Measurements from ENCODE around the gene NRXN2.
"Not testable (repeated sequence)": the region's sequence is repeated elsewhere in the genome, so short reads cannot be mapped to it uniquely, and the experiment has no call there.

NRXN2 gene

GRCh38 chr11:64705501-64705900, 17.5 kb downstream of the NRXN2 start:
- DNase-seq (ENCODE audit: low read depth in 2 of 3, low spot score in 2 of 3), result no peak

DNA sequence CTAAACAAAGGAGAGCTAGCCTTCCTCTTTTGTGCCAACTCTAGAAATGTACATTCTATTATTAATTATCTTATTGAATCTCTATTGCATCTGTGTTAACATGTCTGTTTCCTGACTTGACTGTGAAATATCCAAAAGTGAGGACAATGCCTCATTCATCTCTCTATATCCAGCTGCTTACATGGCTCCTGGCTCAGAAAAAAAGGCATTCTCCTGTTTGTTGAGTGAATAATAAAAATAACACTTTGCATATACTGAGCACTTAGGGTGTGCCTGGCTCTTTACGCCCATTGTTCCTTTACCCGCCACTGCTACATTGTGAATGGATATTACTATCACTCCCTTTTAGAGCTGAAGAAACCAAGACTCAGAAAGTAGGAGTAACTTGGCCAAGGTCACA, 19.9 kb downstream of the NRXN2 start:
- no peak for DNase-seq (ENCODE audit: low read depth in 2 of 3, low spot score in 2 of 3)

GRCh38 chr11:64701956-64702355, 21.0 kb downstream of the NRXN2 start:
- DNase-seq (ENCODE audit: low read depth in 2 of 3, low spot score in 2 of 3), result not testable (repeated sequence)

DNA sequence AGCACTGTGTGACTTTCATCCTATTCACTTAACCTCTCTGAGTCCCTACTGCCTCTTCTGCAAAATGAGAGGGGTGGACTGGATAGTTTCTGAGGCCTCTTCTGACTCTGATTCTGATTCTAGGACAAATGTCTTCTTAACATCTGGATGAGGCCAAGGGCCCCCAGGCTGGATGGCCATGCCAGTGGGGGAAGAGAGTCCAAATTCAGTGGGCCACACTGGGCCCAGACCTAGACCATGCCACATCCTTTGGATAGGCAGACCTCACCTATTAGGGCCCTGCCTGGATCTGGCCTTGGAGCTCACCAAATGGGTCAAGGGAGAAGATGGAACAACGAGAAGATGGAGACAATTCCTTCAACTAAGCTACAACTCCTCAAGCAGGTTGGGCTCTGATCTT, 24.6 kb downstream of the NRXN2 start:
- no peak for DNase-seq (ENCODE audit: low read depth in 2 of 3, low spot score in 2 of 3)

DNA sequence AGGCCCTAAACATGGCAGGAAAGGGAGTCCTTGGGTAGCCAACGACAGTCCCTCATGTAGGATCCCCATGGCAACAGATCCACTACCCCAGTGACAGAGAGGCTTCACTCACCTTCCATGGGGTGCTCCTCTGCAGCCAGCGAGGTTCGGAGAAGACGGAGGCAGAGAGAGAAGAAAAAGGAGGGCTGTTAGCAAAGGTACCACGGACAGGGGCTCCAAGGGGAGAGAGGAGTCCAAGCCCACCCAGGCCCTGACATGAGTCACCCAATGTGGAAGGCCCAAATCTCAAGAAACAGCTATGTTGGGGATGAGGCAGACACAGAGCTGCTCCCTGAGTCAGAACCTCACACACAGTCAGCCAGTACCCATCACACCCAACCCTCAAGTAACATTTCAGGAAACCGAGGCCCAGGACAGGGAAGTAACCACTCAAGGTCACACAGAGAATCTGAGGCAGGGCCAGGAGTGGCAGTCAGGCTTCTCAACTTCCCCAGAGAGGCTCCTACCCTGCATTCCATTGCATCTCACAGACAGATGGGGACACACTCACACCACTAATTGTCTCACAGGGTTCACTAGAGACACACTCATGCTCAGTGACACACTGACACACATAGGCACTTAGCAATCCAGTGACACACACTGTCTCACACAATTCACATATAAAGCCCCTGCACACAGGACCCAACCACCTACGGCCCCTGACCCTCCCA, 25.2 kb downstream of the NRXN2 start:
- DNase-seq (ENCODE audit: low read depth in 2 of 3, low spot score in 2 of 3), result no peak

GRCh38 chr11:64696045-64696444, 27.0 kb downstream of the NRXN2 start:
- DNase-seq (ENCODE audit: low read depth in 2 of 3, low spot score in 2 of 3), result no peak

DNA sequence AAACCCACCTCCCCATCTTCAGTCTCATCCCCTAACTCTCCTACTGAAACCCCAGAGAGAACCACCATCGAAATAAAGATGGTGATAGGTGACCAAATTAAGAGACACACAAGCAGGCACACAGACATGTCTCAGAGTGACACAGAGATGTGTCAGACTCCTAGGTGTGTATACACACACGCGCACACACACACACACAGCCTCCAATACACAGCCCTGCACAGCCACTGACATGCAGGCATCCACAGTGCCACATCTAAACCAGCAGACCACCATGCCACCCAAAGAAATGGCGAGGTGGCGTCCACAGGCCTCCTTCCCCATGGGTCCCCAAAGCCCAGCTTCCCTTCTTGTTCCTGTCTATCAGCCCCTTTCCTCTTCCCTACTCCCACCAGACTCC, 27.4 kb downstream of the NRXN2 start:
- DNase-seq (ENCODE audit: low read depth in 2 of 3, low spot score in 2 of 3), result no peak

GRCh38 chr11:64694821-64695365, 28.1 kb downstream of the NRXN2 start:
- DNase-seq (ENCODE audit: low read depth in 2 of 3, low spot score in 2 of 3), result no peak

GRCh38 chr11:64694026-64694755, 28.8 kb downstream of the NRXN2 start:
- DNase-seq (ENCODE audit: low read depth in 2 of 3, low spot score in 2 of 3), result no peak

- no peak for DNase-seq (ENCODE audit: low read depth in 2 of 3, low spot score in 2 of 3)
Measured at GRCh38 chr11:64692764-64693331, 30.1 kb downstream of the NRXN2 start.

GRCh38 chr11:64691543-64691942, 31.5 kb downstream of the NRXN2 start:
- DNase-seq (ENCODE audit: low read depth in 2 of 3, low spot score in 2 of 3), result no peak

DNA sequence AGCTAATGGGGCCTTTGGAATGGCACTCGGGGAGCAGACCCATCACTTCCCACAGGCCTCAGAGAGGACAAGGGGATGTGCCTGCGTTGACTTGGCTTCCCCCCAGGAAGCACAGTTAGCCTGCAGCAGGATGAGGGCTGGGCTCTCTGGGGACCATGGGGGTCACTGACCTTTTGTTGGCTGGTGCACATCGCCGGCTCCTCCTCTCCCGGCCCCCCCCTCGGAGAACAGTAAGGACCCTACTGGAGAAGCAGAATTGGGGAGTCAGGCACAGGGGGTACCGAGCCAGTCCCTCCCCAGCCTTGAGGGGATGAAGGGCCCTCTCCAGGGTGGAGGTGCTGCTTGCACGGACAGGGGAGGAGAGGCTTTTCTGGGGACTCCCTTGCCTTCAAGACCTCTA, 32.8 kb downstream of the NRXN2 start:
- no peak for DNase-seq (ENCODE audit: low read depth in 2 of 3, low spot score in 2 of 3)

GRCh38 chr11:64688534-64688982, 34.4 kb downstream of the NRXN2 start:
- peak; percentile 75 to 93 (median 89) for DNase-seq (ENCODE audit: low read depth in 2 of 3, low spot score in 2 of 3)

GRCh38 chr11:64687643-64688533, 35.1 kb downstream of the NRXN2 start:
- no peak for DNase-seq (ENCODE audit: low read depth in 2 of 3, low spot score in 2 of 3)

- no peak for DNase-seq (ENCODE audit: low read depth in 2 of 3, low spot score in 2 of 3)
Measured at GRCh38 chr11:64687204-64687603, 35.8 kb downstream of the NRXN2 start.

- DNase-seq (ENCODE audit: low read depth in 2 of 3, low spot score in 2 of 3), result no peak
Measured at GRCh38 chr11:64686466-64687170, 36.4 kb downstream of the NRXN2 start.

DNA sequence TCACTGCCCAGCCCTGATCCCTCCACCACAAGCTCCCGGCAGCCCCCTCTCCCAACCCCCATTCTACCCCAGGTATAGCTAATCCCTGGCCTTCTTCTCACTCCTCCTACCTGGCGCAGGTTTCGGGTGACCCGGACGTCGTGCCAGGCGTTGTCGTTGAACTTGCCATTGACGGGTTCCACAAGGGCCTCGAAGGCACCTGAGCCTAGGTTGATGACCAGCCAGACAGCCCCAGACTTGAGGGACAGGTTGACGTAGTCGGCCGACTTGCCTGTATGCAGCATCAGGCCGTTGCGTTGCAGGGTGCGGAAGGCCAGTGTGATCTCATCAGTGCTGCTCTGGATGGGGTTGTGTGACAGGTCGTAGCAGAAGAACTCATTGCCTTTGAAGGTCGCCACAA, 37.5 kb downstream of the NRXN2 start:
- DNase-seq (ENCODE audit: low read depth in 2 of 3, low spot score in 2 of 3), result no peak

- no peak for DNase-seq (ENCODE audit: low read depth in 2 of 3, low spot score in 2 of 3)
Measured at GRCh38 chr11:64684357-64684756, 38.6 kb downstream of the NRXN2 start.

- no peak for DNase-seq (ENCODE audit: low read depth in 2 of 3, low spot score in 2 of 3)
Measured at GRCh38 chr11:64681171-64681570, 41.8 kb downstream of the NRXN2 start.

- DNase-seq (ENCODE audit: low read depth in 2 of 3, low spot score in 2 of 3), result no peak
Measured at GRCh38 chr11:64679846-64680245, 43.2 kb downstream of the NRXN2 start.

All from activated CD8-positive, alpha-beta memory T cell treated with anti-CD3 and anti-CD28 coated beads for 48 hours (primary cell).